Measurements from ENCODE around the gene ZNF783.
"Not testable (repeated sequence)": the region's sequence is repeated elsewhere in the genome, so short reads cannot be mapped to it uniquely, and the experiment has no call there.

Gene ZNF783

GRCh38 chr7:149306854-149307253 is 44.9 kb downstream of the ZNF783 start:
- no peak for DNase-seq

GRCh38 chr7:149307775-149308501 is 45.9 kb downstream of the ZNF783 start:
- DNase-seq: no peak

- DNase-seq: no peak
Observed at GRCh38 chr7:149310113-149310836, 48.3 kb downstream of the ZNF783 start.

GRCh38 chr7:149310990-149311573 is 49.1 kb downstream of the ZNF783 start:
- DNase-seq: no peak

- DNase-seq: no peak
Observed at GRCh38 chr7:149313981-149314380, 52.0 kb downstream of the ZNF783 start.

GRCh38 chr7:149316606-149317005 is 54.6 kb downstream of the ZNF783 start:
- DNase-seq: no peak

GRCh38 chr7:149317496-149317895 is 55.5 kb downstream of the ZNF783 start:
- no peak for DNase-seq

- no peak for DNase-seq
Observed at GRCh38 chr7:149317986-149318672, 56.1 kb downstream of the ZNF783 start.

GRCh38 chr7:149319376-149319775 is 57.4 kb downstream of the ZNF783 start:
- DNase-seq: no peak

GRCh38 chr7:149320313-149321124 is 58.5 kb downstream of the ZNF783 start:
- no peak for DNase-seq

- DNase-seq: not testable (repeated sequence)
Observed at GRCh38 chr7:149321125-149321905, 59.3 kb downstream of the ZNF783 start.

- DNase-seq: no peak
Observed at GRCh38 chr7:149321978-149322541, 60.1 kb downstream of the ZNF783 start.

- no peak for DNase-seq
Observed at GRCh38 chr7:149322737-149323136, 60.7 kb downstream of the ZNF783 start.

- no peak for DNase-seq
Observed at GRCh38 chr7:149325248-149325647, 63.3 kb downstream of the ZNF783 start.

GRCh38 chr7:149329265-149329664 is 67.3 kb downstream of the ZNF783 start:
- no peak for DNase-seq

GRCh38 chr7:149329766-149330334 is 67.9 kb downstream of the ZNF783 start:
- no peak for DNase-seq

- DNase-seq: no peak
Observed at GRCh38 chr7:149330914-149331567, 69.0 kb downstream of the ZNF783 start.

- DNase-seq: not testable (repeated sequence)
Observed at GRCh38 chr7:149332602-149333320, 70.8 kb downstream of the ZNF783 start.

GRCh38 chr7:149333321-149333717 is 71.3 kb downstream of the ZNF783 start:
- no peak for DNase-seq

GRCh38 chr7:149334219-149334618 is 72.2 kb downstream of the ZNF783 start:
- no peak for DNase-seq
